KMS-11 (cell line): ENCODE data around the gene ERC2.

Source experiments
- H2AFZ ChIP-seq: fragments of 200-600 bp; sonication (generic); 2 replicates; pipeline ENCODE4 v1.6.1; 2016; ENCODE audit warnings: antibody characterized with exemption, mixed run types, low read depth
- H3K27ac ChIP-seq: fragments of 200-600 bp; sonication (generic); 2 replicates; pipeline ENCODE4 v1.6.1; 2016; ENCODE audit warnings: mild to moderate bottlenecking, mixed run types
- H3K27me3 ChIP-seq: fragments of 200-600 bp; sonication (generic); 2 replicates; pipeline ENCODE4 v1.6.1; 2017; ENCODE audit warnings: mild to moderate bottlenecking, low read depth, mixed run types, moderate library complexity; ENCODE audit not compliant: insufficient read depth
- H3K36me3 ChIP-seq: fragments of 200-600 bp; sonication (generic); 2 replicates; pipeline ENCODE4 v1.6.1; 2017; ENCODE audit warnings: mild to moderate bottlenecking, mixed run types; ENCODE audit not compliant: insufficient read depth
- H3K4me1 ChIP-seq: fragments of 200-600 bp; sonication (generic); 2 replicates; pipeline ENCODE4 v1.6.1; 2016; ENCODE audit warnings: mild to moderate bottlenecking, low read depth, mixed run types; ENCODE audit not compliant: poor library complexity, severe bottlenecking
- H3K4me2 ChIP-seq: fragments of 200-600 bp; sonication (generic); 2 replicates; pipeline ENCODE4 v1.7.0; 2016; ENCODE audit warnings: mild to moderate bottlenecking, mixed run types
- H3K4me3 ChIP-seq: fragments of 200-600 bp; sonication (generic); IDR thresholded peaks from 2 replicates; pipeline ENCODE4 v1.6.1; 2017; ENCODE audit warnings: low read depth, low read length, mixed read lengths; ENCODE audit not compliant: insufficient read depth
- H3K79me2 ChIP-seq: fragments of 200-600 bp; sonication (generic); 2 replicates; pipeline ENCODE4 v1.6.1; 2016; ENCODE audit warnings: low read depth, mixed run types; ENCODE audit not compliant: insufficient read depth
- H3K9ac ChIP-seq: fragments of 200-600 bp; sonication (generic); 2 replicates; pipeline ENCODE4 v1.6.1; 2016; ENCODE audit warnings: mild to moderate bottlenecking, mixed run types
- H4K20me1 ChIP-seq: fragments of 200-600 bp; sonication (generic); 2 replicates; pipeline ENCODE4 v1.6.1; 2016; ENCODE audit warnings: mild to moderate bottlenecking, mixed run types; ENCODE audit not compliant: insufficient read depth
- CTCF ChIP-seq: fragments of 200-600 bp; sonication (generic); conservative IDR thresholded peaks from 2 replicates; pipeline ENCODE4 v1.6.1; 2017; ENCODE audit warnings: low read depth, mild to moderate bottlenecking, antibody characterized with exemption, low read length, moderate library complexity, mixed read lengths

ERC2 gene

GRCh38 chr3:56318891-56319290, 149.4 kb downstream of the ERC2 start:
- no peak overlapping the region for H3K4me3 ChIP-seq
- no peak overlapping the region for H2AFZ ChIP-seq
- no peaks in the 10 kb centered on the region for H3K27me3 ChIP-seq
- no peak overlapping the region for H3K27ac ChIP-seq
- H3K9ac ChIP-seq, result no peak overlapping the region
- no peak overlapping the region for H3K4me2 ChIP-seq
- TF ChIP-seq CTCF, result no peak
- no peaks in the 10 kb centered on the region for H3K4me1 ChIP-seq
- H4K20me1 ChIP-seq, result no peaks in the 10 kb centered on the region
- H3K79me2 ChIP-seq, result no peaks in the 10 kb centered on the region
- H3K36me3 ChIP-seq, result no peaks in the 10 kb centered on the region

GRCh38 chr3:56316944-56317343, 151.3 kb downstream of the ERC2 start:
- Histone ChIP-seq H3K9ac (no peak overlapping the region), H3K4me3 (no peak overlapping the region), H3K27ac (no peak overlapping the region), H3K36me3 (no peaks in the 10 kb centered on the region), H4K20me1 (no peaks in the 10 kb centered on the region), H3K4me1 (no peaks in the 10 kb centered on the region), H2AFZ (no peak overlapping the region), H3K27me3 (no peaks in the 10 kb centered on the region), H3K79me2 (no peaks in the 10 kb centered on the region), H3K4me2 (no peak overlapping the region)
- TF ChIP-seq CTCF, result no peak

GRCh38 chr3:56314842-56315241, 153.4 kb downstream of the ERC2 start:
- H3K79me2 ChIP-seq, result no peaks in the 10 kb centered on the region
- H2AFZ ChIP-seq, result no peak overlapping the region
- no peaks in the 10 kb centered on the region for H4K20me1 ChIP-seq
- H3K27ac ChIP-seq, result no peak overlapping the region
- H3K4me3 ChIP-seq, result no peak overlapping the region
- H3K9ac ChIP-seq, result no peak overlapping the region
- no peak overlapping the region for H3K4me2 ChIP-seq
- H3K4me1 ChIP-seq, result no peaks in the 10 kb centered on the region
- H3K36me3 ChIP-seq, result no peaks in the 10 kb centered on the region
- no peaks in the 10 kb centered on the region for H3K27me3 ChIP-seq
- TF ChIP-seq CTCF, result no peak

- H3K4me2 ChIP-seq, result no peak overlapping the region
- H3K4me3 ChIP-seq, result no peak overlapping the region
- no peaks in the 10 kb centered on the region for H3K36me3 ChIP-seq
- H3K27ac ChIP-seq, result no peak overlapping the region
- H2AFZ ChIP-seq, result no peak overlapping the region
- no peak overlapping the region for H3K9ac ChIP-seq
- H3K79me2 ChIP-seq, result no peaks in the 10 kb centered on the region
- H4K20me1 ChIP-seq, result no peaks in the 10 kb centered on the region
- no peaks in the 10 kb centered on the region for H3K27me3 ChIP-seq
- TF ChIP-seq CTCF, result no peak
- no peaks in the 10 kb centered on the region for H3K4me1 ChIP-seq
Measured at GRCh38 chr3:56309465-56309864, 158.8 kb downstream of the ERC2 start.

- Histone ChIP-seq H3K27ac (no peak overlapping the region), H3K4me2 (no peak overlapping the region), H3K79me2 (no peaks in the 10 kb centered on the region), H3K36me3 (no peaks in the 10 kb centered on the region), H2AFZ (no peak overlapping the region), H4K20me1 (no peaks in the 10 kb centered on the region), H3K9ac (no peak overlapping the region), H3K27me3 (no peaks in the 10 kb centered on the region), H3K4me1 (no peaks in the 10 kb centered on the region), H3K4me3 (no peak overlapping the region)
- no peak for TF ChIP-seq CTCF
Measured at GRCh38 chr3:56308471-56308870, 159.8 kb downstream of the ERC2 start.
